ENCODE measurements around the gene RNF31. TPM values are rescaled to one million over a fixed set of nuclear protein-coding genes. Genes with fewer than 3 reads are reported as not detected.

The RNF31 gene
- total and polyA plus RNA-seq, 2 of the 13 experiments (the other 11 are each of a cell fraction or from before 2014, with no cell fraction given), result 48.2 to 86.8 TPM

DNA sequence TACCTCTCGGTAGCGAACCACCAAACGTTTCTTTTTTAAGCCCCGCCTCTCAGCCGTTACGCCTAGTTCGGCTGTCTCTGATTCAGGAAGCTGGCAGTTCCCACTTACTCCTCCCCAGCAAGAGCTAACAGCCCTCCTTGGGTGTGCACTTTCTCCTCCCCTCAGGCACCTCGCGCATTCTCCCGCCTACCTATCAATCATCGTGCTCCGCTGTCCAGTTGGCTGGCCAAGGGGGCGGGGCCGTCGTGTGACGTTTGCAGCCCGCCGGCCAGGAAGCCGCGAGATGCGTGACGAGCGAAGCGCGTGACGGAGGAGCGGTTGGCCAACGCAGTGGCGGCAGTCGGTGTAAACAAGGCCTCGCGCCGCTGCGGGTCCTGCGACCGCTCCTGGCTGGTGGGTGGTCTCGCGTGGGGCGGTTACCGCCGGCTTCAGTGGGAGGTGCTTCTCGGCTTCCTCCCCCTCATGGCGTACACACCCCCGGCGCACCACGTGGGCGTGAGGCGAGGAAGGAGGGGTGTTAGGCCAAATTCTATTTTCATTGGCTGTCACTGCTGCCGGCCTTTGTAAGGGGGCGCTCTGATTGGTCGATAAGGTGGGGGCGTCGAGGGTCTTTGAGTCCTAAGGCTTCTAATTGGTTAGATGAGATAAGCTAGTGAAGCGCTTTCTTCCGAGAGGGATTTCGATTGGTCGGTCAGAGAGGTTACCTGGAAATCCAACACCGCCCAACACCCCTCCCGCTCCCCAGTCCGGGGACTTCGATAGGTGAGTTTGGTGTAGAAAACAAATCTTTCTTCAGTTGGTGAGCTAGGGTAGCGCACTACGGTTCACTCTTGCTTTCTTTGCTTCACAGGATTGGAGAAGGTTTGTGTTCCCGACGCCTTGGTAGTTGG lies 32.5 kb upstream of the RNF31 start, which contains the start of the genes DCAF11 and NRL (continued):
- TF ChIP-seq, protein P1, sequence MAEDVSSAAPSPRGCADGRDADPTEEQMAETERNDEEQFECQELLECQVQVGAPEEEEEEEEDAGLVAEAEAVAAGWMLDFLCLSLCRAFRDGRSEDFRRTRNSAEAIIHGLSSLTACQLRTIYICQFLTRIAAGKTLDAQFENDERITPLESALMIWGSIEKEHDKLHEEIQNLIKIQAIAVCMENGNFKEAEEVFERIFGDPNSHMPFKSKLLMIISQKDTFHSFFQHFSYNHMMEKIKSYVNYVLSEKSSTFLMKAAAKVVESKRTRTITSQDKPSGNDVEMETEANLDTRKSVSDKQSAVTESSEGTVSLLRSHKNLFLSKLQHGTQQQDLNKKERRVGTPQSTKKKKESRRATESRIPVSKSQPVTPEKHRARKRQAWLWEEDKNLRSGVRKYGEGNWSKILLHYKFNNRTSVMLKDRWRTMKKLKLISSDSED (CRISPR knock-in tag; IDR thresholded peaks at IDR 0.05), result no peak
- TF ChIP-seq, protein P2, sequence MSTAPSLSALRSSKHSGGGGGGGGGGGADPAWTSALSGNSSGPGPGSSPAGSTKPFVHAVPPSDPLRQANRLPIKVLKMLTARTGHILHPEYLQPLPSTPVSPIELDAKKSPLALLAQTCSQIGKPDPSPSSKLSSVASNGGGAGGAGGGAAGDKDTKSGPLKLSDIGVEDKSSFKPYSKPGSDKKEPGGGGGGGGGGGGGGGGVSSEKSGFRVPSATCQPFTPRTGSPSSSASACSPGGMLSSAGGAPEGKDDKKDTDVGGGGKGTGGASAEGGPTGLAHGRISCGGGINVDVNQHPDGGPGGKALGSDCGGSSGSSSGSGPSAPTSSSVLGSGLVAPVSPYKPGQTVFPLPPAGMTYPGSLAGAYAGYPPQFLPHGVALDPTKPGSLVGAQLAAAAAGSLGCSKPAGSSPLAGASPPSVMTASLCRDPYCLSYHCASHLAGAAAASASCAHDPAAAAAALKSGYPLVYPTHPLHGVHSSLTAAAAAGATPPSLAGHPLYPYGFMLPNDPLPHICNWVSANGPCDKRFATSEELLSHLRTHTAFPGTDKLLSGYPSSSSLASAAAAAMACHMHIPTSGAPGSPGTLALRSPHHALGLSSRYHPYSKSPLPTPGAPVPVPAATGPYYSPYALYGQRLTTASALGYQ (CRISPR knock-in tag; IDR thresholded peaks at IDR 0.05), result peak; percentile 87
- TF ChIP-seq ZC3H13 (CRISPR knock-in tag; IDR thresholded peaks at IDR 0.05) (no peak), AGO2 (optimal IDR thresholded peaks at IDR 0.05; ENCODE audit: low read depth, low read length) (peak; percentile 97), FOXK1 (CRISPR knock-in tag; IDR thresholded peaks at IDR 0.05; ENCODE audit: borderline replicate concordance, low read depth) (peak; percentile 99), ZNF720 (CRISPR knock-in tag; IDR thresholded peaks at IDR 0.05) (peak; percentile 93; the same call in 1 of the 2 replicates), ZBTB21 (CRISPR knock-in tag; IDR thresholded peaks at IDR 0.05) (peak; percentile 99), MZF1 (CRISPR knock-in tag; IDR thresholded peaks at IDR 0.05; ENCODE audit: borderline replicate concordance) (peak; percentile 99), ESRRA (CRISPR knock-in tag; IDR thresholded peaks at IDR 0.05; ENCODE audit: low read depth) (peak; percentile 54; the same call in 1 of the 2 replicates), CHD4 (IDR thresholded peaks at IDR 0.05; ENCODE audit: borderline replicate concordance, low read length) (no peak; the same call in 1 of the 2 replicates), ZNF317 (CRISPR knock-in tag; IDR thresholded peaks at IDR 0.05) (peak; percentile 94), ZNF883 (CRISPR knock-in tag; IDR thresholded peaks at IDR 0.05; ENCODE audit: not compliant biosample characterization) (peak; percentile 99), SMC3 (IDR thresholded peaks at IDR 0.05; ENCODE audit: low read length) (peak; percentile 0; the same call in 1 of the 2 replicates)
- TF ChIP-seq, protein P3, sequence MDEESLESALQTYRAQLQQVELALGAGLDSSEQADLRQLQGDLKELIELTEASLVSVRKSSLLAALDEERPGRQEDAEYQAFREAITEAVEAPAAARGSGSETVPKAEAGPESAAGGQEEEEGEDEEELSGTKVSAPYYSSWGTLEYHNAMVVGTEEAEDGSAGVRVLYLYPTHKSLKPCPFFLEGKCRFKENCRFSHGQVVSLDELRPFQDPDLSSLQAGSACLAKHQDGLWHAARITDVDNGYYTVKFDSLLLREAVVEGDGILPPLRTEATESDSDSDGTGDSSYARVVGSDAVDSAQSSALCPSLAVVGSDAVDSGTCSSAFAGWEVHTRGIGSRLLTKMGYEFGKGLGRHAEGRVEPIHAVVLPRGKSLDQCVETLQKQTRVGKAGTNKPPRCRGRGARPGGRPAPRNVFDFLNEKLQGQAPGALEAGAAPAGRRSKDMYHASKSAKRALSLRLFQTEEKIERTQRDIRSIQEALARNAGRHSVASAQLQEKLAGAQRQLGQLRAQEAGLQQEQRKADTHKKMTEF (CRISPR knock-in tag; IDR thresholded peaks at IDR 0.05), result peak; percentile 99
- TF ChIP-seq, protein P4, sequence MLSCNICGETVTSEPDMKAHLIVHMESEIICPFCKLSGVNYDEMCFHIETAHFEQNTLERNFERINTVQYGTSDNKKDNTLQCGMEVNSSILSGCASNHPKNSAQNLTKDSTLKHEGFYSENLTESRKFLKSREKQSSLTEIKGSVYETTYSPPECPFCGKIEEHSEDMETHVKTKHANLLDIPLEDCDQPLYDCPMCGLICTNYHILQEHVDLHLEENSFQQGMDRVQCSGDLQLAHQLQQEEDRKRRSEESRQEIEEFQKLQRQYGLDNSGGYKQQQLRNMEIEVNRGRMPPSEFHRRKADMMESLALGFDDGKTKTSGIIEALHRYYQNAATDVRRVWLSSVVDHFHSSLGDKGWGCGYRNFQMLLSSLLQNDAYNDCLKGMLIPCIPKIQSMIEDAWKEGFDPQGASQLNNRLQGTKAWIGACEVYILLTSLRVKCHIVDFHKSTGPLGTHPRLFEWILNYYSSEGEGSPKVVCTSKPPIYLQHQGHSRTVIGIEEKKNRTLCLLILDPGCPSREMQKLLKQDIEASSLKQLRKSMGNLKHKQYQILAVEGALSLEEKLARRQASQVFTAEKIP (CRISPR knock-in tag; IDR thresholded peaks at IDR 0.05; ENCODE audit: borderline replicate concordance), result no peak
- TF ChIP-seq, protein P5, sequence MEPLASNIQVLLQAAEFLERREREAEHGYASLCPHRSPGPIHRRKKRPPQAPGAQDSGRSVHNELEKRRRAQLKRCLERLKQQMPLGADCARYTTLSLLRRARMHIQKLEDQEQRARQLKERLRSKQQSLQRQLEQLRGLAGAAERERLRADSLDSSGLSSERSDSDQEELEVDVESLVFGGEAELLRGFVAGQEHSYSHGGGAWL (CRISPR knock-in tag; IDR thresholded peaks at IDR 0.05), result peak; percentile 99
- TF ChIP-seq, protein P6, sequence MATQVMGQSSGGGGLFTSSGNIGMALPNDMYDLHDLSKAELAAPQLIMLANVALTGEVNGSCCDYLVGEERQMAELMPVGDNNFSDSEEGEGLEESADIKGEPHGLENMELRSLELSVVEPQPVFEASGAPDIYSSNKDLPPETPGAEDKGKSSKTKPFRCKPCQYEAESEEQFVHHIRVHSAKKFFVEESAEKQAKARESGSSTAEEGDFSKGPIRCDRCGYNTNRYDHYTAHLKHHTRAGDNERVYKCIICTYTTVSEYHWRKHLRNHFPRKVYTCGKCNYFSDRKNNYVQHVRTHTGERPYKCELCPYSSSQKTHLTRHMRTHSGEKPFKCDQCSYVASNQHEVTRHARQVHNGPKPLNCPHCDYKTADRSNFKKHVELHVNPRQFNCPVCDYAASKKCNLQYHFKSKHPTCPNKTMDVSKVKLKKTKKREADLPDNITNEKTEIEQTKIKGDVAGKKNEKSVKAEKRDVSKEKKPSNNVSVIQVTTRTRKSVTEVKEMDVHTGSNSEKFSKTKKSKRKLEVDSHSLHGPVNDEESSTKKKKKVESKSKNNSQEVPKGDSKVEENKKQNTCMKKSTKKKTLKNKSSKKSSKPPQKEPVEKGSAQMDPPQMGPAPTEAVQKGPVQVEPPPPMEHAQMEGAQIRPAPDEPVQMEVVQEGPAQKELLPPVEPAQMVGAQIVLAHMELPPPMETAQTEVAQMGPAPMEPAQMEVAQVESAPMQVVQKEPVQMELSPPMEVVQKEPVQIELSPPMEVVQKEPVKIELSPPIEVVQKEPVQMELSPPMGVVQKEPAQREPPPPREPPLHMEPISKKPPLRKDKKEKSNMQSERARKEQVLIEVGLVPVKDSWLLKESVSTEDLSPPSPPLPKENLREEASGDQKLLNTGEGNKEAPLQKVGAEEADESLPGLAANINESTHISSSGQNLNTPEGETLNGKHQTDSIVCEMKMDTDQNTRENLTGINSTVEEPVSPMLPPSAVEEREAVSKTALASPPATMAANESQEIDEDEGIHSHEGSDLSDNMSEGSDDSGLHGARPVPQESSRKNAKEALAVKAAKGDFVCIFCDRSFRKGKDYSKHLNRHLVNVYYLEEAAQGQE (IDR thresholded peaks at IDR 0.05; ENCODE audit: borderline replicate concordance in 1 of 2, low read depth in 1 of 2, low read length in 2 of 2), result peak in 1 of 2 experiments; percentile 50; a peak in 1 of 4 replicates

Measured in HepG2 (cell line).